ENCODE data around the gene LGI4.

The LGI4 gene

GRCh38 chr19:35134601-35135242, at the start of gene LGI4:
Gene LGI4, minus strand, starts transcription at chr19:35135059. Its CDS starts 379 bp downstream, at chr19:35134680.
- DNase-seq = no peak
- TF ChIP-seq GATA1 (IDR thresholded peaks at IDR 0.05; ENCODE audit: low read depth, low read length) = no peak

- TF ChIP-seq POLR2A (IDR thresholded peaks at IDR 0.05; ENCODE audit: low read length) = no peak
- no peak for TF ChIP-seq GATA1 (IDR thresholded peaks at IDR 0.05; ENCODE audit: low read depth, low read length)
- no peak for DNase-seq
These were observed 49.4 kb upstream of the LGI4 start for GRCh38 chr19:35184267-35184666.

GRCh38 chr19:35181387-35181786, 46.5 kb upstream of the LGI4 start:
- no peak for TF ChIP-seq POLR2A (IDR thresholded peaks at IDR 0.05; ENCODE audit: low read length)
- TF ChIP-seq GATA1 (IDR thresholded peaks at IDR 0.05; ENCODE audit: low read depth, low read length) = no peak

GRCh38 chr19:35179830-35180229, 45.0 kb upstream of the LGI4 start:
- TF ChIP-seq POLR2A (IDR thresholded peaks at IDR 0.05; ENCODE audit: low read length) (no peak), GATA1 (IDR thresholded peaks at IDR 0.05; ENCODE audit: low read depth, low read length) (no peak)
- DNase-seq = no peak

More at GRCh38 chr19:35181387-35181786, 46.5 kb upstream of the LGI4 start:
- no peak for DNase-seq

- no peak for TF ChIP-seq POLR2A (IDR thresholded peaks at IDR 0.05; ENCODE audit: low read length)
- no peak for TF ChIP-seq GATA1 (IDR thresholded peaks at IDR 0.05; ENCODE audit: low read depth, low read length)
- DNase-seq = no peak
These were observed 43.8 kb upstream of the LGI4 start for GRCh38 chr19:35178701-35179100.

GRCh38 chr19:35177377-35178274, 42.8 kb upstream of the LGI4 start:
- DNase-seq = peak in 1 of 2 experiments; percentile 25
- TF ChIP-seq GATA1 (IDR thresholded peaks at IDR 0.05; ENCODE audit: low read depth, low read length) (no peak), POLR2A (IDR thresholded peaks at IDR 0.05; ENCODE audit: low read length) (no peak)

- TF ChIP-seq GATA1 (IDR thresholded peaks at IDR 0.05; ENCODE audit: low read depth, low read length) = no peak
- no peak for TF ChIP-seq POLR2A (IDR thresholded peaks at IDR 0.05; ENCODE audit: low read length)
- no peak for DNase-seq
These were observed 41.3 kb upstream of the LGI4 start for GRCh38 chr19:35176181-35176570.

GRCh38 chr19:35174226-35174625, 39.4 kb upstream of the LGI4 start:
- TF ChIP-seq POLR2A (IDR thresholded peaks at IDR 0.05; ENCODE audit: low read length) (no peak), GATA1 (IDR thresholded peaks at IDR 0.05; ENCODE audit: low read depth, low read length) (no peak)
- DNase-seq = no peak

GRCh38 chr19:35171730-35172129, 36.9 kb upstream of the LGI4 start:
- no peak for DNase-seq
- TF ChIP-seq POLR2A (IDR thresholded peaks at IDR 0.05; ENCODE audit: low read length) (no peak), GATA1 (IDR thresholded peaks at IDR 0.05; ENCODE audit: low read depth, low read length) (no peak)

GRCh38 chr19:35170359-35171061, 35.7 kb upstream of the LGI4 start:
- no peak for DNase-seq
- TF ChIP-seq POLR2A (IDR thresholded peaks at IDR 0.05; ENCODE audit: low read length) = peak; percentile 19
- TF ChIP-seq GATA1 (IDR thresholded peaks at IDR 0.05; ENCODE audit: low read depth, low read length) = no peak

- TF ChIP-seq POLR2A (IDR thresholded peaks at IDR 0.05; ENCODE audit: low read length) = no peak
- TF ChIP-seq GATA1 (IDR thresholded peaks at IDR 0.05; ENCODE audit: low read depth, low read length) = no peak
- DNase-seq = no peak
These were observed 34.5 kb upstream of the LGI4 start for GRCh38 chr19:35169221-35169995.

- no peak for TF ChIP-seq POLR2A (IDR thresholded peaks at IDR 0.05; ENCODE audit: low read length)
- no peak for TF ChIP-seq GATA1 (IDR thresholded peaks at IDR 0.05; ENCODE audit: low read depth, low read length)
- DNase-seq = no peak
These were observed 33.3 kb upstream of the LGI4 start for GRCh38 chr19:35168196-35168595.

Data from erythroblast (primary cell).